Measurements from ENCODE around the gene JSRP1. TPM values are rescaled to one million over a fixed set of nuclear protein-coding genes. Genes with fewer than 3 reads are reported as not detected.

The JSRP1 gene
- total and polyA plus RNA-seq, 2 experiments from 2014 or later = 0.30 to 0.93 TPM

DNA sequence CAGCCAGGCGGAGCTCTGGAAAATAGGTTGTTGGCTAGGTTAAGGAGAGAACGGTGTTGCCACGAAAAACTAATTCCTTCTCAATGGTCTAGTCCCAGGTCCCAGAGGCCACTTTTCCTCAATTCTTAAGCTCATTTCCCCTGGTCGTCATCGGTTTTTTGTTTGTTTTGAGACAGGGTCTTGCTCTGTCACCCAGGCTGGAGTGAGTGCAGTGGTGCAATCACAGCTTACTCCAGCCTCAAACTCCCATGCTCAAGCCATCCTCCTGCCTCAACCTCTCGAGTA, 18.4 kb downstream of the JSRP1 start:
- Histone ChIP-seq H3K4me2 (peak overlapping the region; percentile 84), H3K27me3 (no peaks in the 10 kb centered on the region), H2AFZ (no peak overlapping the region), H3K79me2 (peaks cover 91% of the 10 kb centered on the region), H3K9me3 (ENCODE audit: low read depth) (no peaks in the 10 kb centered on the region), H4K20me1 (ENCODE audit: insufficient read depth, poor library complexity, severe bottlenecking) (peaks cover 47% of the 10 kb centered on the region), H3K4me3 (no peak overlapping the region), H3K27ac (peak overlapping the region; percentile 97), H3K9me2 (replicated peaks; ENCODE audit: insufficient read depth) (no peaks in the 10 kb centered on the region), H3K4me1 (ENCODE audit: insufficient read depth) (peaks cover 61% of the 10 kb centered on the region), H3K36me3 (replicated peaks; ENCODE audit: insufficient read depth, low read depth) (no peaks in the 10 kb centered on the region)
- WGBS (ENCODE audit: low lambda C conversion rate, missing lambda C conversion rate) = 80% methylated on average over 6 of the region's 6 CpGs
- no peak for TF ChIP-seq EZH2phosphoT487 (IDR thresholded peaks at IDR 0.05; ENCODE audit: low read depth, severe bottlenecking, unreplicated experiment)
- TF ChIP-seq, protein P1, sequence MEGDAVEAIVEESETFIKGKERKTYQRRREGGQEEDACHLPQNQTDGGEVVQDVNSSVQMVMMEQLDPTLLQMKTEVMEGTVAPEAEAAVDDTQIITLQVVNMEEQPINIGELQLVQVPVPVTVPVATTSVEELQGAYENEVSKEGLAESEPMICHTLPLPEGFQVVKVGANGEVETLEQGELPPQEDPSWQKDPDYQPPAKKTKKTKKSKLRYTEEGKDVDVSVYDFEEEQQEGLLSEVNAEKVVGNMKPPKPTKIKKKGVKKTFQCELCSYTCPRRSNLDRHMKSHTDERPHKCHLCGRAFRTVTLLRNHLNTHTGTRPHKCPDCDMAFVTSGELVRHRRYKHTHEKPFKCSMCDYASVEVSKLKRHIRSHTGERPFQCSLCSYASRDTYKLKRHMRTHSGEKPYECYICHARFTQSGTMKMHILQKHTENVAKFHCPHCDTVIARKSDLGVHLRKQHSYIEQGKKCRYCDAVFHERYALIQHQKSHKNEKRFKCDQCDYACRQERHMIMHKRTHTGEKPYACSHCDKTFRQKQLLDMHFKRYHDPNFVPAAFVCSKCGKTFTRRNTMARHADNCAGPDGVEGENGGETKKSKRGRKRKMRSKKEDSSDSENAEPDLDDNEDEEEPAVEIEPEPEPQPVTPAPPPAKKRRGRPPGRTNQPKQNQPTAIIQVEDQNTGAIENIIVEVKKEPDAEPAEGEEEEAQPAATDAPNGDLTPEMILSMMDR (IDR thresholded peaks at IDR 0.05; ENCODE audit: poor library complexity) = no peak
- no peak for TF ChIP-seq EZH2 (IDR thresholded peaks at IDR 0.05; ENCODE audit: borderline replicate concordance)
- no peak for DNase-seq (ENCODE audit: low spot score)

DNA sequence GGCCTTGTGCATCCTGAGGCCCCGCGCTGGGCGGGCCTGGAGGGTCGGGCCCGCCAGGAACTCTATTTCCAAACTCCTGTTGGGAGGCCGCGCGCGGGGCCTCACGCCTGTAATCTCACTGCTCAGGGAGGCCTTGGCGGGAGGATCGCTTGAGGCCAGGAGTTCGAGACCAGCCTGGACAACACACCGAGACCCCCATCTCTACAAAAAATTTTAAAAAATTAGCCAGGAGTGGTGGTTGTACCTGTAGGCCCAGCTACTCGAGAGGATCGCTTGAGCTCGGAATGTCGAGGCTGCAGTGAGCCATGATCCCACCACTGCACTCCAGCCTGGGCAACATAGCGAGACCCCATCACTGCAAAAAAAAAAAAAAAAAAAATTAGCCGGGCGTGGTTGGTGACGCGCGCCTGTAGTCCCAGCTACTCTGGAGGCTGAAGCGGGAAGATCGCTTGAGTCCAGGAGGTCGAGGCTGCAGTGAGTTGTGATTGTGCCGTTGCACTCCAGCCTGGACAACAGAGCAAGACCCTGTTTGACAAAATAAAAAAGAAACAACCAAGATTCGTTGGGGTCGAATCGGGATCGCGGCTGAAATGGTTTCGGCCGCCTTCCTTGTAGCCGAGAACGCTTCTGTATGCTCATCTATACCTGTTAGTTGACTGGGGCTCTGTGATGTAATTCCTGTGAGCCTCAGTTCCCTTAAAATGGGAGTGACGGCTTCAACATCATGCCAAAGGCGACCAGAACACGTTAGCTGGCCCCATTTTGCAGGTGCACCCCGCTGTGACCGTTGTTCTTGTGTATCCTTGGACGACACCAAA, 19.0 kb downstream of the JSRP1 start:
- Histone ChIP-seq H2AFZ (peak overlapping the region; percentile 3), H3K79me2 (peaks cover 89% of the 10 kb centered on the region), H3K9me2 (replicated peaks; ENCODE audit: insufficient read depth) (no peaks in the 10 kb centered on the region), H3K27me3 (no peaks in the 10 kb centered on the region), H3K4me3 (peak overlapping the region; percentile 41), H3K36me3 (replicated peaks; ENCODE audit: insufficient read depth, low read depth) (no peaks in the 10 kb centered on the region), H3K9me3 (ENCODE audit: low read depth) (no peaks in the 10 kb centered on the region), H3K27ac (peak overlapping the region; percentile 97), H3K4me2 (peak overlapping the region; percentile 84), H3K4me1 (ENCODE audit: insufficient read depth) (peaks cover 55% of the 10 kb centered on the region), H4K20me1 (ENCODE audit: insufficient read depth, poor library complexity, severe bottlenecking) (peaks cover 42% of the 10 kb centered on the region)
- 54% methylated on average over 42 of the region's 43 CpGs for WGBS (ENCODE audit: low lambda C conversion rate, missing lambda C conversion rate)
- DNase-seq (ENCODE audit: low spot score) = no peak
- TF ChIP-seq, protein P1 (IDR thresholded peaks at IDR 0.05; ENCODE audit: poor library complexity) = no peak
- TF ChIP-seq EZH2 (IDR thresholded peaks at IDR 0.05; ENCODE audit: borderline replicate concordance) = no peak
- no peak for TF ChIP-seq EZH2phosphoT487 (IDR thresholded peaks at IDR 0.05; ENCODE audit: low read depth, severe bottlenecking, unreplicated experiment)

DNA sequence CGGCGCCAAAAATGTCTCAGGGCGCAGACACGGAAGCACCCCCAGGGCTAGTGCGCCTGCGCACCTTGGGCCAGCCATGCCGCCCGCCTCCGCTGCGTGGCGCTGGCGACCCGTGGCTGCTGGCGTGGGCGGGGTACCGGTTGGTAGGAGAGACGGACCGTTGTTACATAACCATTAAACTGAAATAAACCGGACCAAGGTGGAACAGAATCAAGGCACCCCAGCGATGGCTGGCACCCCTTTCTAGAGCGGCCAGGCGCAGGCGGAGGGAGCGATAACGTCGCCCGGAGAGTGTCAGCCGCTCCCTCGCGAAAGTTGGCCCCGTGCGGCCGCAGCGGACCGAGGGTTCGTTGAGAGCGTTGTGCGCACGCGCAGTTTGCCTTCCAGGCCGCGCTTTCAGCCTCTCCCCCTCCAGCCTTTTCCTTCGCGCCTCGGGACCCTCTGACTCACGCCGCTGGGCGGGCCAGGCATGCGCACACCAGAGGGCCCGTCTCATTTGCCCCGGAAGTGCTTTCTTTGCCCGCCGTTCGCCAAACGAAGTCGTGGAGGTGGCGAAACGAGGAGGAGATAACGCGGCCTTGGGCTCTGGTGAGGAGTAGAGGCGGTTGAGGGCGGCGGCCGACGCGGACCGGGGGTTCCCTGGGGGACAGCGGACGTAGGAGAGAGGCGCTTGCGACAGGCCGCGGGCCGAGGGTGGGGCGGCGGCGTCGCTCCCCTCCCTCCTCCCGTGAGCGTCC, 19.7 kb downstream of the JSRP1 start, which contains the start of the genes PLEKHJ1 and SF3A2:
Gene PLEKHJ1, minus strand, starts transcription at position 16 of the 737 bp plus-strand sequence. CDS start 81 bp downstream, outside the sequence.
Gene SF3A2, plus strand, starts transcription at position 511 of the 737 bp plus-strand sequence. CDS start 6,595 bp downstream, outside the sequence.
- DNase-seq (ENCODE audit: low spot score) = peak; percentile 99
- Histone ChIP-seq H2AFZ (peak within 1 kb of the TSS; percentile 59), H3K4me1 (ENCODE audit: insufficient read depth) (peaks cover 50% of the 10 kb centered on the region), H3K27me3 (no peaks in the 10 kb centered on the region), H3K4me3 (peak within 1 kb of the TSS; percentile 82), H3K79me2 (peaks cover 85% of the 10 kb centered on the region), H3K27ac (peak within 1 kb of the TSS; percentile 97), H3K9me2 (replicated peaks; ENCODE audit: insufficient read depth) (no peaks in the 10 kb centered on the region), H4K20me1 (ENCODE audit: insufficient read depth, poor library complexity, severe bottlenecking) (peaks cover 34% of the 10 kb centered on the region), H3K4me2 (peak within 1 kb of the TSS; percentile 84), H3K9me3 (ENCODE audit: low read depth) (no peaks in the 10 kb centered on the region), H3K36me3 (replicated peaks; ENCODE audit: insufficient read depth, low read depth) (no peaks in the 10 kb centered on the region)
- WGBS (ENCODE audit: low lambda C conversion rate, missing lambda C conversion rate) = under 1% methylated on average over 76 of the region's 80 CpGs
- TF ChIP-seq EZH2 (IDR thresholded peaks at IDR 0.05; ENCODE audit: borderline replicate concordance) = no peak
- TF ChIP-seq, protein P1 (IDR thresholded peaks at IDR 0.05; ENCODE audit: poor library complexity) = peak; percentile 100

Data from hepatocyte (in vitro differentiated cells).